Left renal cortex interstitium (tissue), 4 donors: ENCODE data around the gene SAMD8. TPM values are rescaled to one million over a fixed set of nuclear protein-coding genes. Genes with fewer than 3 reads are reported as not detected.
"Not testable (repeated sequence)": the region's sequence is repeated elsewhere in the genome, so short reads cannot be mapped to it uniquely, and the experiment has no call there.

ENCODE experiments used
- DNase-seq, 4 donors: peaks; one replicate each; pipeline ENCODE4 v3.0.0-alpha.2; 2013; ENCODE audit warnings: low read depth in 4 of 4, low spot score in 2 of 4, missing footprints in 1 of 4
- polyA plus RNA-seq, 4 donors: library from polyadenylated mRNA; unstranded; fragments of 120-200 nt; gene quantifications; one replicate each; pipeline ENCODE4 v1.2.1, GENCODE V29; 2013; ENCODE audit not compliant: insufficient read length in 4 of 4

Gene SAMD8
- polyA plus RNA-seq, 4 donors, result 13.0 to 16.0 (median 13.6) TPM

DNA sequence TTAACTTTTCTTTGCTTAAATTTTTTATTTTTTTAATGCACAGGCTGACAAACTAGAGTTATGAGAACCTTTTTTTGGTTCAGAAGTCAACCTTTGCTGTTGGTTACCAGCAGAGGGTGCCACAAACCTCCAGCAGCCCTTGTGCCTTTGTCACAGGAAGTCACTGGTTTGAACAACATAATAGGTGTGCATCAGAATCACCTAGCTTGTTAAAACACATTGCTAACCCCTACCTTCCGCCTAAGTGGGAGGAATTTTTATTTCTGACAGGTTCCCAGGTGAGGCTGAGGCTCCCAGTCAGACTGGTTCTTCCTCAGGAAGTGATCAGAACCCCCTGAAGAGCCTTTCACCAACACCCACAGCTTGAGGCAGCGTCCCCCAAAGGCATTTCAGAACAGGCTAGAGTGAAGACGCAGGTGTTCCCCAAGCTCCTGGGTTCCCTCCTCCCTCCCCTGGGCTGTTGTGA is 76.5 kb downstream of the SAMD8 start:
- no peak for DNase-seq

DNA sequence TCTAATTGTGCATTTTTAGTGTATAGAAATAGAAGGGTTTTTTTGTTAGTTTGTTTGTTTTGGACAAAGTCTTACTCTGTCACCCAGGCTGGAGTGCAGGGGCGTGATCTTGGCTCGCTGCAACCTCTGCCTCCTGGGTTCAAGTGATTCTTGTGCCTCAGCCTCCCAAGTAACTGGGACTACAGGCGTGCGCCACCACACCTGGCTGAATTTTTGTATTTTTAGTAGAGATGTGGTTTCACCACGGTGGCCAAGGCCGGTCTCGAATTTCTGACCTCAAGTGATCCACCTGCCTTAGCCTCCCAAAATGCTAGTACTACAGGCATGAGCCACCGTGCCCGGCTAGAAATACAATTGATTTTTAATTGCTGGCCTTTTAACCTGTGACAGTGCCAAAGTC is 77.1 kb downstream of the SAMD8 start:
- DNase-seq, result not testable (repeated sequence)

DNA sequence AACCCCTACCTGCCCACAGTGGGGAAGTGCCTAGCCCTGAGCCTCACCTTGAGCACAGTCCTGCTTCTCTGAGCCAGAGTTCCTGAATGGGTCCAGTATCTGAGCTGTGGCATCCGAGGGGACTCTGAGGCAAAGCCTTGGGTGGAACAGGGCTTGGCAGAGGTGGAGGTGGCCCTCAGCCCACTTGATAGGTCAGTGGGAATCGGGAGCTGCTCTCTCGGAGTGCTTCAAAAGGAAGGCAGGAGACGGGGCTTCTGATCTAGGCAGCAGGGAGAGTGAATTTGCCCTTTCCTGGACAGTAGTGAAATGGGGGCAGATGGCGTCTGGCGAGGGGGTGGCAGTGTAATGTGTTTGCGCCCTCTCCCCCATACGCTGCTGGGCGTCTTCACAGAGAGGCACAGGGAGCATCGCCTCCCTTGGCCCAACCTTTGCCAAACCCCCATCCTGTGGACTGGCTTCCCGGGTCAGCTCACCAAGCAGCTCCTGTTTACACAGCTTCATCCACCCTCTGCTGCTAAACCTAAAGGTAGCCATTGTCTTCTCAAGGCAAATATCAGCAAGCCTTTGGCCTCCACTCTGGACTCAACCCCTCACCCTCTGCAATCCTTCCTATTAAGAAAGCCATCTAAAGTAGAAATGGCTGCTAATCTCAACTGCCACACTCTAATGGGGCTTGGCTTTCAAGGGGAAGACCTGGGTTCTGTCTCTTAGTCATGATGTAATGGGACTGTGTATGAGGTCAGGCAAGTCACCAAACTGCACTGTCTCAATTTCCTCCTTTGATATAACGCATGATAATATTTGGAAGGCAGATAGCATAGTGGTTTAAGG is 78.0 kb downstream of the SAMD8 start:
- DNase-seq, result no peak

DNA sequence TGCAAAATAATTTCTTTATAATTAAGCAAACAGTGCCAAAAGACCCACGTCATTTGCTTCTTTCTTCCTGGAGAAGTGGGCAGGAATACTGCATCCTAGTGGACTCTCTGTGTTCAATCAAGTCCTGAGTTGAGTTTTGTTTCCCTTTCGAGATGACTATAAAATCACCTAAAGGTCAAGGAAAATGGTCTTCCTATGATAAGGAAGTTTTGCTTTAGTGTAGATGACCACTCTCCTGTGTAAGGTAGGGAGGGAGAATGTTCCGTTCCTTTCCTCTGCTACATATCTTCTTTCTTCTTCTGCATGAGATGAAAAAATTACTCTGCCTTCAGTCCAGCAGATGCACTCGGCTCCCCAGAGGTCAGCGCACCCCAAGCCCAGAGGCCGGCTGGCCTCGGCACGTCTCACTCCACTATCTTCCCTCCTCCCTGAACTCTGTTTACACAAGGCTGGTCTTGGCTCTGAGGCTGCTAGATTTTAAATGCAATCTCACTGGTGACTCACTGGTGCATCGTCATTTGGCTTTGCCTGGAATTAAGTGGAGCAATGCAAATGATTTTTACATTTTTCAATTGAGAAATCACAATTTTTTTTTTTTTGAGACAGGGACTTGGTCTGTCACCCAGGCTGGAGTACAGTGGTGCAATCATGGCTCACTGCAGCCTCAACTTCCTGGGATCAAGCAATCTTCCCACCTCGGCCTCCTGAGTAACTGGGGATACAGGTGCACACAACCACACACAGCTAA is 80.5 kb downstream of the SAMD8 start:
- DNase-seq, result no peak

DNA sequence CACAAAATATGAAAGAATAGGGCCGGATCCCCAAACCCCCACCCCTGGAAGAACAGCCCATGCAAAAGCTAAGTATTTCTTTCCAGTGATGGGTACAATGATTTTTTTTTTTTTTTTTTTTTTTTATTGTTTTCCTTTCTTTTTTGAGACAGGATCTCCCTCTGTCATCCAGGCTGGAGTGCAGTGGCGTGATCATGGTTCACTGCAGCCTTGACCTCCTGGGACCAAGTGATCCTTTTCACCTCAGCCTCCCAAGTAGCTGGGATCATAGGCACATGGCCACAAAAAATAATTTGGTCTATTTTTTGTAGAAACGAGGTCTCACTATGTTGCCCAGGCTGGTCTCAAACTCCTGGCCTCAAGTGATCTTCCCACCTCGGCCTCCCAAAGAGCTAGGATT is 83.2 kb downstream of the SAMD8 start:
- not testable (repeated sequence) for DNase-seq

DNA sequence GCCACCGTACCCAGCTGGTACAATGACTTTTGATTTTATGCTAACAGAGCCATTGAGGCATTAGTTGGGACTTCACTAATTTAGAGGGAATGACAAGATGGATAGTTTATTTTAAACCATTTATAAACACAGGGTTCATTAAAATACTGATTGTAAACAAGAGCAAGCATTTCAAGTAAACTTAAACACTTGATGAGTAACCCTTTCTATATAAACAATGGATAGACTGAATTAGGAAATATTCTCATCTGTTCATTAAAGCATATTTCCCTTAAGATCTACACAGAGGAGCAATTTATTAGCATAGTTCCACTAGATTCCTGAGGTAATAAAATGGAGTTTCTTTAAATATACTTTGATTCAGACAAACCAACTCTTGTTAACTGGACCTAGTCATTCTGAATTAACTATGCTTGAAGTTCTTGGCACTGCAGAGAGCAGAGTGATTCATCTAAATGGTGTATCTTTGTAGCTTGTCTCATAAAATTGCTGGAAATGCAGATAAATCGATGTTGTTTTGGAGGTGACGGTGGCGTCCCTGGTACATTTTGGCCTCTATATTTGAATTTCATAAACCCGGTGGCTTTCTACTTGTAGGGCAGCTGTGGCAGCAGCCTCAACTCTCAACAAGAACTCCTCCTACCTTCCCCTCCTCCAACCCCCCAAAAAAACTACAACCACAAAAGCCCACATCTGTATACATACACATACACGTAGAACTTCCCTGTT is 83.7 kb downstream of the SAMD8 start:
- no peak for DNase-seq

DNA sequence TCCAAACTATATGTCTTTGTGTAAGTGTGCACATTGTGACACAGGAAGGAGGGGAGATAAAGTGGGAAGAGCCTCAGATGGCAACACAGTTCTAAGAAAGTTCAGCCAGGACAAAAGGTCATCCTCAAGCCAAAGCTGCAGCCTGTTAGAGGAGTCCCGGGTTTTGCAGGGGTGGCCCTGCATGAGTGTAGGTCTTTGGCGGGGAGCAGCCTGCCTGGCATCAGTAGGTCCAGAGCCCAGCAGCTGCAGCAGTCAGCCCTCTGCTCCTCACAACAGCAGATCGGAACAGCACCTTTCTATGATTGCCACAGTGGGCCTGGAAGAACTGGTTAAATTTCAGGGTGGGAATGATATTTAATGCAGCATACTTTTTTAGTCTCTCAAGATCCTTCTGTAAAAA is 85.6 kb downstream of the SAMD8 start:
- no peak for DNase-seq

DNA sequence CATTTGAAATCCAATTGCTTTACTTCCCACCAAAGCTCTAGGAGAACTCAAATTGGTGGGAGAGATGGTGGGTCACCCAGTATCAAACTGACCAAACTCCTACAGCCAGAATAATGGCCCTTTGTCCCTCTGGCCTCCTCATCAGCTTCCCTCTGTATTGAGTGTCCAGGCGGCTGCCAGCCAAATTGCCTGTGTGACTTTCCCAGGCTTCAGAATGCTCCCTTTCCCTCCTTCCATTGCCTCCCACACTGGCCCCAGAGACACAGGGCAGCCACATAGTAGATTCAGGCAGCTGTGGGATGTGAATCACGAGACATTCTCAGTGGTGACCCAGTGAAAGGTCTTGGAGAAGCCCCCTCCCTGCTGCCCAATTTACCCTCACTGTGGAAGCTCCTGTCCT is 86.5 kb downstream of the SAMD8 start:
- no peak for DNase-seq

DNA sequence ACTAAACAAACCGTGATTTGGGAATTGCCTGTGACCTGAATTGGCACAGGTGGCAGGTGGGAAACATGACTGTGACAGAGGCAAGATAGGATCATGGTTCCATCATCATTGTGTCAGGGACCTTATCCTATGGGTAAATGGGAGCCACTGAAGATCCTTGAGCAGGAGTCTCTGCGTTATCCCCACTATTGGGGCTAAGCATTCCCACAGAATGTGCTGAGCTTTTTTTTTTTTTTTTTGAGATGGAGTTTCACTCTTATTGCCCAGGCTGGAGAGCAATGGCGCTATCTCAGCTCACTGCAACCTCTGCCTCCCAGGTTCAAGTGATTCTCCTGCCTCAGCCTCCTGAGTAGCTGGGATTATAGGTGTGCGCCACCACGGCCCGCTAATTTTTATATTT is 88.5 kb downstream of the SAMD8 start:
- DNase-seq, result not testable (repeated sequence)

DNA sequence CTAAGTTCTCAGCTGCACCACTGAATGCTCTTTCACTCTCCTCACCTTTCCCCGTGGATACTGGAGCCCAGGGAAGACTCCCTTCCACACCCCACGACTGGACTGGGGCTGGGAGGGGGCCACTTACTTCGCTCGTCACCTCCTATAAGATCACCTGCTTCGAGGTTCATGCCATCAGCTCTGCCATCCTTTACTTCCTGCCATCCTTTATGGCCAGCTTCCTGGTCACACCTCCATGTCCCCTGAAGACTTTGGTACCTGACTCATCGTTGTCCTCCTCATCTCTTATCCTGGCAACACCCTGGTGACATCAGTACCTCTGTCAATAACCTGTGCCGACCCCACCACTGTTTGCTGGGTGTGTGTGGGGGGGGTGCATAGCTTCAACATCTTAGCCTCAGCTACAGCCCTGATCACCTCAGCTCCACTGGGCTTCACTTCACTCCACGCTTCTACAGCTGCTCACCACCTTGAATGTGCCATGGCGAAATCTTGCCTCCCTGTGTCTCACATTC is 90.4 kb downstream of the SAMD8 start:
- no peak for DNase-seq

DNA sequence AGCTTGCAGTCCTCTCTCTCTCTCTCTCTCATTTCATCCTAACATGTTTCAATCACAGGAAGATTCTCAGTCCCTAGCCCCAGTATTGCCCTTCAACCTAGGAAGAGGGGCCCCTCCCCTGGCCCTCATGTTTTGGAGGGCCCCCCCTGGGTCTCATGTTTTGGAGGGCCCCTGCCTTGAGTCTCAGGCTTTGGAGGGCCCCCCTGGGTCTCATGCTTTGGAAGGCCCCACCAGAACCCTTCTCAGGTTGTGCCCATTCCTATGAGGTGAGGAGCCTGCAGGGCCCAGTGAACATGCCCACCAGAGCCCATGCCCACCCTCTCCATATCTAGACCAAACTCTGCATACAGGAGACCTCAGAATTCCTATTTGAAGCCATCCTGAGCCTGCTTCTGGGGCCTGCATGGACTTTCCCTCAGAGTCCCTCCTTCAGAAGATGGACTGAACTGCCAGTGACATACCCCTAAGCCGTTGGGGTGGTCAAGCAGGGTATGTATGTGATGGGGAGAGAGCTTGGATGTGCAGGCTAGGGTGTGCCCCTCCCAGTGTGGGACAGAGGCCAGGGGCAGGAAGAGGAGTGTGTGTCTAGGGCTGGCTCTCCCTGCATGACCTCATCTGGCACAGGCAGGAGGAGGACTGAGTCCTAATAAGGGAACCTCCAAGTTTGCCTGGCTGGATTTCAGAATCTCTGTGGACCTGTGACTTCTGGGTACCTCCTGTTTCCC is 91.0 kb downstream of the SAMD8 start:
- DNase-seq, result no peak

DNA sequence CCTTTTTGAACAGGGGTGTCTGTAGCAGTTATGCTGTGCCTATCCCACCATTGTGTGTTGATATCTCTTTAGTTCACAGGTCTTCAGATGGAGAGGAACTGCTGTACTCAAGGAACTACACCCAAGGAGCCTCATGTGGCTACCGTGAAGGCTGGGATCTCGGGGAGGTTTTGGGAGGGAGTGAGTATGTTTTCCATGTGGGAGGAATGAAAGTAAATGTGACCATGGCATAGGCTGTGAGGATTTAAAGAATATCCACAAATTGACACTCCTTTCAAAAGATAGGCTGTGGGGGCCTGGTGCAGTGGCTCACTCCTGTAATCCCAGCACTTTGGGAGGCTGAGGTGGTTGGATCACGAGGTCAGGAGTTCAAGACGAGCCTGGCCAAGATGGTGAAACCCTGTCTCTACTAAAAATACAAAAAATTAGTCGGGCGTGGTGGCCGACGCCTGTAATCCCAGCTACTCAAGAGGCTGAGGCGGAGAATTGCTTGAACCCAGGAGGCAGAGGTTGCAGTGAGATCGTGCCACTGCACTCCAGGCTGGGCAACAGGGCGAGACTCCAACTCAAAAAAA is 91.7 kb downstream of the SAMD8 start:
- not testable (repeated sequence) for DNase-seq

DNA sequence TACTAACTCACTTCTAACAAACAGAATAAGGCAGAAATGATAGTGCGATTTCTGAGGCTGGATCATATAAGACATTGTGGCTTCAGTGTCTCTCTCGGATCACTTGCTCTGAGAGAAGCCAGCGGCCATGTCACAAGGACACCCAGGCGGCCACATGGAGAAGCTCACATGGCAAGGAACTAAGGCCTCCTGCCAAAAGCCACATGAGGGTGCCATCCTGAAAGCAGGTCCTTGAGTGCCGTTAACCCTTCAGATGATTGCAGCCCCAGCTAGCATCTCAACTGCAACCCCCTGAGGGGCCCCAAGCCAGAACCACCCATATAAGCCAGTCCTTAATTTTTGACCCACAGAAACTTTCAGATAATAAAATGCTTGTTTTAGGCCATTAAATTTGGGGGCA is 92.3 kb downstream of the SAMD8 start:
- no peak for DNase-seq

DNA sequence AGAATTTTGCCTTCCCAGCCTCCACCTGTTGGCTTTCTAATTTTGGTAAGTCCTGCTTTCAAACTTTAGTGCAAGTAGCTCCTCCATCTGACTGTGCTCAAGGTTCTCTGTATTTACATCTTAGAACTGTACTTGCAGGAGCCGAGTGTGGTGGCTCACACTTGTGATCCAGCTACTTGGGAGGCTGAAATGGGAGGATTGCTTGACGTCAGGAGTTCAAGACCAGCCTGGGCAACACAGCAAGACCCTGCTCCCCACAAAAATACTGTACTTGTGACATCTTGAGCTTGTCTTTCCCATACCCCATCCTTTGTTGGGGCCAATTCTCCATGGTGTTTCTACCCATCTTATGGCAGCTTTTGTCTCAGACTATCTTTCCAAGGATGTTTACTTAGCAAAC is 94.5 kb downstream of the SAMD8 start:
- DNase-seq, result no peak

DNA sequence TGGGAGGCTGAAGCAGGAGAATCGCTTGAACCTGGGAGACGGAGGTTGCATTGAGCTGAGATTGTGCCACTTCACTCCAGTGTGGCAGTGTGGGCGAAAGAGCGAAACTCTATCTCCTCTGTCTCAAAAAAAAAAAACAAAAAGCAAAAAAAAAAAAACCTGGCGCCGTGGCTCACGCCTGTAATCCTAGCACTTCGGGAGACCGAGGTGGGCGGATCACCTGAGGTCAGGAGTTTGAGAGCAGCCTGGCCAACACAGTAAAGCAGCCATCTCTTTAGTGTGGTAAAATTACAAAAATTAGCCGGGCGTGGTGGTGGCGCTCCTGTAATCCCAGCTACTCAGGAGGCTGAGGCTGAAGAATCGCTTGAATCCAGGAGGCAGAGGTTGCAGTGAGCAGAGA is 95.2 kb downstream of the SAMD8 start:
- DNase-seq, result not testable (repeated sequence)

DNA sequence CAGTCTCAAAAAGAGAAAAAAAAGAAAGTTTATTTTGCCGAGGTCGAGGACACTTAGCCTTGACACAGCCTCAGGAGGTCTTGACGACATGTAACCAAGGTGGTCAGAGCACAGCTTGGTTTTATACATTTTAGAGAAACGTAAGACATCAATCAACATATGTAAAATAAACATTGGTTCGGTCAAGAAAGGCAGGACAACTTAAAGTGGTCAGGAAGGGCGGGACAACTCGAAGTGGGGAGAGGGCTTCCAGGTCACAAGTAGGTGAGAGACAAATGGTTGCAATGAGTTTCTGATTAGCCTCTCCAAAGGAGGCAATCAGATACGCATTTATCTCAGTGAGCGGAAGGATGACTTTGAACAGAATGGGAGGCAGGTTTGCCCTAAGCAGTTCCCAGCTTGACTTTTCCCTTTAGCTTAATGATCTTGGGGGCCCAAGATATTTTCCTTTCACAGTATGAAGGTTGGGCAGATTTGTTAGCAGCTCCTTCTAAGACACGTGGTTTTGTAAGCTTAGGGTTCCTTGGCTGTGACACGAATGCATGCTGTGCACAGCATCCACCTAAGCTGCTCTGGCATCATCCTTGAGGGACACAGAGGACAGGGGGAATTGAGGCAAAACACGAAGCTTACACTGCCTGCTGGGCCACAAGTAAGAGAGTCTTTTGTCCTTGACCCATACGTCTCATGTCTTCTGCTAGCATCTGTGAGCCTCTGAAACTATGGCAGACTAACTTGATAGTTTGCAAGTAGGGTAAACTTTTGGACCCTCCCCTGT is 95.8 kb downstream of the SAMD8 start:
- no peak for DNase-seq

DNA sequence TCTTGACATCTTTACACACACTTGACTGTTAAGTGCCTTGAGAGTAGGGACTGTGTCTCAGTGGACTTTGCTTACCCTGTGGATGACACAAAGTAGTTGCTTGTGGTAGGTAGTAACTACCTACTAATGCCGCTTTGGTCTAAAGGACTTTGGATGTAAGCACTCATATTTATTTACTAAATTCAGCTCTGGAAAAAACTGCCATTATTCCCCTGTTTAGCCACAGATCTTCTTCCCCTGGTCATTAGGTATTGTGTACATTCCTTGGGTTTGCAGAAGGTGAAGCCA is 96.3 kb downstream of the SAMD8 start:
- DNase-seq, result no peak

DNA sequence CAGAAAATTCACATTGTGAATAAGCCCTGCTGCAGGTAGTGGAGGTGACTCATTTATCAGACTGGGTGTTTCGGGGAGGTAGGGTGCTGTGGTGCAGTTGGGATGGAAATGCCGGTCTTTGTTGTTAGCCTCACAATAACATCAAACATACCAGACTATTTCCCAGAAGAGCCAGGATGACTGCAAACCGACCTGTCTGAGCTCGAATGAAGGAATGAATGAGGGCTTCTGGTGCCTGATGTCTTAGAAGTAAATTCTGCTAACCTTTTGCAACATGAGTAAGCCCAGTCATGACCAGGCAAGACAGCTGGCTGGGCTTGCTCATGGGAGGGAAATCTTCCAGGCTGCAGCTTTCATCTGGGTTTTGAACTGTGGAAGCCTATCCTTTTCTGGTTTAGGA is 96.7 kb downstream of the SAMD8 start:
- no peak for DNase-seq

DNA sequence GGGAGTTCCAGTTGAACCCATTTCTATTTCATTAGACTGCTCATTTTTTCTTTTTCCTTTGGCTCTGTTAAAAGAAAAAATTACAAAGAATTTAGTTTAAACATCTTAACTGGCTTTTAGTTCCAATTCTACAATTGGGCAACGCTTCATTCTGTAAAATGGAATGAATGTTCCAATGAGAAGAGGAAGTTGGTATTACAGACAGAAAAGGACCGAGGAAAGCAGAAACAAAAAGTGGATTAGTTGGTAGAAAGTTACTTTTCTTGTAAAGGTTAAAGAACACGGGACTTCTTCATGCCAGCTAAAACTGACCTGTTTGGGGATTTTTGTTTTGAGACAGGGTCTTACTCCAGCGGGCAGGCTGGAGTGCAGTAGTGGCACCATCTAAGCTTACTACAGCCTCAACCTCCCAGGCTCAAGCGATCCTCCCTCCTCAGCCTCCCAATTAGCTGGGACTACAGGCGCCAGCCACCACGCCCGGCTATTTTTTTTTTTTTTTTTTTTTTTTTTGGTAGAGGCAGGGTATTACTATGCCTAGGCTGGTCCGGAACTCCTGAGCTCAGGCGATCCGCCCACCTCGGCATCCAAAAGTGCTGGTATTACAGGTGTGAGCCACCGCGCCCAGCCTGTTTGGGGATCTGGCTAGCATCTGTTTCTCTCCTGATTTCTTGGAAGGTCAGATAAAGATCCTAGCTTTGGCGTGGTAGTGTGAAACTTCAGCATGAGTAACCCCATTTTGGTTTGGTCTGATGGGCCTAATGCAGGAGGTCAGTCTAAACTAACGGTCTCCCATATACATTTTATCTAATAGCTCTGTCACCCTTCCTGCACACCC is 97.8 kb downstream of the SAMD8 start:
- no peak for DNase-seq
